Psoas muscle (tissue), 8 donors: ENCODE data around the gene CHD9. TPM values are rescaled to one million over a fixed set of nuclear protein-coding genes. Genes with fewer than 3 reads are reported as not detected.

ENCODE experiments used
- ATAC-seq, 4 donors: fragments of 200-7000 bp; cut with Tn5 transposase; one replicate each; pipeline ENCODE4 v1.9.1; 2020; ENCODE audit warnings: moderate library complexity in 3 of 4, mild to moderate bottlenecking in 2 of 4
- DNase-seq, 2 donors: peaks; one replicate each; pipeline ENCODE4 v3.0.0-alpha.2; 2020
- H3K27ac ChIP-seq: fragments of 200-600 bp; one replicate; pipeline ENCODE4 v1.8.0; 2022
- H3K27me3 ChIP-seq, 3 donors: fragments of 200-600 bp in 1 of 3; one replicate each; pipeline versions ENCODE4 v1.6.1 to v1.8.0; 2013 to 2022; ENCODE audit warnings: low read length in 2 of 3, mild to moderate bottlenecking in 2 of 3, moderate library complexity in 1 of 3; ENCODE audit not compliant: insufficient read depth in 3 of 3
- H3K36me3 ChIP-seq, 2 donors: fragments of 200-600 bp in 1 of 2; one replicate each; pipeline versions ENCODE4 v1.6.1 to v1.8.0; 2013 to 2022; ENCODE audit warnings: low read depth in 1 of 2, mild to moderate bottlenecking in 1 of 2, moderate library complexity in 1 of 2; ENCODE audit not compliant: insufficient read depth in 1 of 2
- H3K4me1 ChIP-seq: fragments of 200-600 bp; one replicate; pipeline ENCODE4 v1.8.0; 2022
- H3K4me3 ChIP-seq: fragments of 200-600 bp; one replicate; pipeline ENCODE4 v1.8.0; 2022; ENCODE audit warnings: mild to moderate bottlenecking
- H3K9me3 ChIP-seq: fragments of 200-600 bp; one replicate; pipeline ENCODE4 v1.8.0; 2022
- CTCF ChIP-seq: fragments of 200-600 bp; IDR thresholded peaks from one replicate; pipeline ENCODE4 v1.8.0; 2022; ENCODE audit warnings: antibody characterized with exemption
- WGBS, 3 donors: extraction: QIAGEN DNeasy Blood & Tissue Kit; methylation state at CpG; one replicate each; pipeline versions ENCODE4 v1.1.6 to v1.1.7; 2013; 5-methylcytosine and 5-hydroxymethylcytosine counted together
- intact Hi-C, 2 donors: fragments of 100-400 bp; cut with DNase I; formaldehyde crosslinking; loops; one replicate each; pipeline versions ENCODE4 v1.11.0 to v1.14.2; 2022
- polyA plus RNA-seq, 3 donors: library from polyadenylated mRNA; stranded (reverse); fragments of 200-250 nt; gene quantifications; one replicate each; pipeline ENCODE4 v1.2.3, GENCODE V29; 2013
- total RNA-seq, 4 donors: library from RNA; stranded (reverse); fragmentation: NEBNext Ultra II Directional in 2 of 4; extraction: Animal tissue kit (Norgen Biotek cat#: 25700) in 2 of 4; gene quantifications; one replicate each; pipeline versions ENCODE4 v1.2.1 to v1.2.4, GENCODE V29; 2021 to 2023
- donor health status: healthy with polysubstance abuse.
- donor health status: DM: no; HTN: no; CAD: no; lungs with moderate emphysema.
- donor health status: Bipolar disorder and iron deficiency.
- donor health status: healthy.
- donor health status: DM: yes; HTN: yes; CAD: no.
- donor health status: DM: no; HTN: no; CAD: no.
- donor health status: DM: no; HTN: no; CAD: no.
- donor health status: DM: yes; HTN: yes; CAD: no.

CHD9 gene
- total and polyA plus RNA-seq, 7 donors: 5.8 to 47.9 (median 36.4) TPM

GRCh38 chr16:53358884-53359283, 304.1 kb downstream of the CHD9 start:
- 54 to 59% (median 56%) methylated on average over 9 of the region's 9 CpGs for WGBS, 3 donors
- no peak for DNase-seq
- intact Hi-C loops: no loop called here
- ATAC-seq: no peak
- H3K36me3 ChIP-seq: no peaks in the 10 kb centered on the region
- no peaks in the 10 kb centered on the region for H3K27me3 ChIP-seq
- no peaks in the 10 kb centered on the region for H3K9me3 ChIP-seq
- no peak overlapping the region for H3K27ac ChIP-seq
- no peak for TF ChIP-seq CTCF
- no peaks in the 10 kb centered on the region for H3K4me1 ChIP-seq
- H3K4me3 ChIP-seq: no peak overlapping the region

- no peak overlapping the region for H3K27ac ChIP-seq
- no peaks in the 10 kb centered on the region for H3K36me3 ChIP-seq
- DNase-seq (no peak), ATAC-seq (no peak)
- peaks cover 3 to 48% (median 9%) of the 10 kb centered on the region in 3 donors for H3K27me3 ChIP-seq
- no peaks in the 10 kb centered on the region for H3K4me1 ChIP-seq
- no peaks in the 10 kb centered on the region for H3K9me3 ChIP-seq
- 80 to 86% (median 80%) methylated on average over 1 of the region's 1 CpG for WGBS, 3 donors
- no peak for TF ChIP-seq CTCF
- H3K4me3 ChIP-seq: no peak overlapping the region
- intact Hi-C loops: no loop called here
Observed at GRCh38 chr16:53369921-53370320, 315.1 kb downstream of the CHD9 start.

GRCh38 chr16:53370827-53371226, 316.0 kb downstream of the CHD9 start:
- DNase-seq (no peak), ATAC-seq (no peak)
- Histone ChIP-seq H3K27ac (no peak overlapping the region), H3K4me3 (no peak overlapping the region), H3K4me1 (no peaks in the 10 kb centered on the region), H3K9me3 (no peaks in the 10 kb centered on the region), H3K27me3 (peaks cover 3 to 53% (median 9%) of the 10 kb centered on the region in 3 donors), H3K36me3 (no peaks in the 10 kb centered on the region)
- intact Hi-C loops: no loop called here
- TF ChIP-seq CTCF: no peak

- H3K4me1 ChIP-seq: no peaks in the 10 kb centered on the region
- ATAC-seq (peak in 1 of 4 donors; percentile 50), DNase-seq (no peak)
- H3K4me3 ChIP-seq: peak overlapping the region; percentile 37
- no peak overlapping the region for H3K27ac ChIP-seq
- H3K36me3 ChIP-seq: no peaks in the 10 kb centered on the region
- H3K9me3 ChIP-seq: no peaks in the 10 kb centered on the region
- WGBS, 3 donors: 12 to 17% (median 12%) methylated on average over 53 to 56 of the region's 56 CpGs
- intact Hi-C loops: no loop called here
- TF ChIP-seq CTCF: no peak
- peaks cover 3 to 56% (median 13%) of the 10 kb centered on the region in 3 donors for H3K27me3 ChIP-seq
Observed at GRCh38 chr16:53372992-53373871, 318.4 kb downstream of the CHD9 start.
